ENCODE data around the gene TNFRSF12A.

DNA sequence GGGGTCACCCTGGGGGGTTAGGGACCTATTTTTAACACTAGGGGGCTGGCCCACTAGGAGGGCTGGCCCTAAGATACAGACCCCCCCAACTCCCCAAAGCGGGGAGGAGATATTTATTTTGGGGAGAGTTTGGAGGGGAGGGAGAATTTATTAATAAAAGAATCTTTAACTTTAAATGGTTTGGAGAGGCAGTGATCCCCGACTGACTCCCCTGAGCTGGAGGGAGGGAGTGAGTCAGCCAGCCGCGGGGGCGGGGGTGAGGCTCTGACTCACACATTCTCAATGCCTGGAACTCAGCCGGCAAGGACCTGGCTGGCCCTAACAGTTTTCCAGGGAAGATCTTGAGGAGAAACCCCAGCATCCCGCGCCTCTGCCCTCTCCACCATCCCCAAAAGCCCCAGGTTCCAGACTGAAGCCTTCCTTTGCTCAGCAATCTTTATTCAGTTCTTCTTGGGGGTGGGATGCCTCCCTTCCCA, 2.1 kb downstream of the TNFRSF12A start:
- TF ChIP-seq CHD4 (IDR thresholded peaks at IDR 0.05; ENCODE audit: borderline replicate concordance): no peak
- TF ChIP-seq, protein P1, sequence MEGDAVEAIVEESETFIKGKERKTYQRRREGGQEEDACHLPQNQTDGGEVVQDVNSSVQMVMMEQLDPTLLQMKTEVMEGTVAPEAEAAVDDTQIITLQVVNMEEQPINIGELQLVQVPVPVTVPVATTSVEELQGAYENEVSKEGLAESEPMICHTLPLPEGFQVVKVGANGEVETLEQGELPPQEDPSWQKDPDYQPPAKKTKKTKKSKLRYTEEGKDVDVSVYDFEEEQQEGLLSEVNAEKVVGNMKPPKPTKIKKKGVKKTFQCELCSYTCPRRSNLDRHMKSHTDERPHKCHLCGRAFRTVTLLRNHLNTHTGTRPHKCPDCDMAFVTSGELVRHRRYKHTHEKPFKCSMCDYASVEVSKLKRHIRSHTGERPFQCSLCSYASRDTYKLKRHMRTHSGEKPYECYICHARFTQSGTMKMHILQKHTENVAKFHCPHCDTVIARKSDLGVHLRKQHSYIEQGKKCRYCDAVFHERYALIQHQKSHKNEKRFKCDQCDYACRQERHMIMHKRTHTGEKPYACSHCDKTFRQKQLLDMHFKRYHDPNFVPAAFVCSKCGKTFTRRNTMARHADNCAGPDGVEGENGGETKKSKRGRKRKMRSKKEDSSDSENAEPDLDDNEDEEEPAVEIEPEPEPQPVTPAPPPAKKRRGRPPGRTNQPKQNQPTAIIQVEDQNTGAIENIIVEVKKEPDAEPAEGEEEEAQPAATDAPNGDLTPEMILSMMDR (IDR thresholded peaks at IDR 0.05): no peak
